CD14-positive monocyte (primary cell): ENCODE measurements around the gene CFAP61. TPM values are rescaled to one million over a fixed set of nuclear protein-coding genes. Genes with fewer than 3 reads are reported as not detected.

Experiments used
- DNase-seq, 3 donors: peaks; one replicate each; pipeline ENCODE4 v3.0.0-alpha.2; 2011 to 2022
- H2AFZ ChIP-seq: 2 replicates; pipeline ENCODE4 v1.6.0; 2012; ENCODE audit warnings: mild to moderate bottlenecking, low read depth, low read length, inconsistent platforms; ENCODE audit not compliant: insufficient read depth, poor library complexity, severe bottlenecking
- H3K27ac ChIP-seq, 2 donors: 1 replicate in 1 of 2; 2 replicates in 1 of 2; pipeline ENCODE4 v1.5.1; 2012 to 2013; ENCODE audit warnings: low read length in 2 of 2, control low read depth in 1 of 2, inconsistent platforms in 1 of 2, low read depth in 1 of 2, mild to moderate bottlenecking in 1 of 2
- H3K27me3 ChIP-seq, 2 donors: one replicate each; pipeline versions ENCODE4 v1.6.0 to v1.6.1; 2011 to 2013; ENCODE audit warnings: low read length in 2 of 2; ENCODE audit not compliant: control insufficient read depth in 2 of 2, insufficient read depth in 2 of 2
- H3K36me3 ChIP-seq, 2 donors: replicated peaks in 1 of 2; 1 replicate in 1 of 2; 2 replicates in 1 of 2; pipeline versions ENCODE4 v1.5.1 to v1.6.1; 2012 to 2013; ENCODE audit warnings: low read length in 2 of 2, control low read depth in 1 of 2, inconsistent platforms in 1 of 2, mild to moderate bottlenecking in 1 of 2; ENCODE audit not compliant: insufficient read depth in 2 of 2, control insufficient read depth in 1 of 2
- H3K4me1 ChIP-seq, 2 donors: 1 replicate in 1 of 2; 2 replicates in 1 of 2; pipeline versions ENCODE4 v1.5.1 to v1.6.1; 2012 to 2013; ENCODE audit warnings: low read length in 2 of 2, control low read depth in 1 of 2, inconsistent platforms in 1 of 2, mild to moderate bottlenecking in 1 of 2, moderate library complexity in 1 of 2; ENCODE audit not compliant: insufficient read depth in 2 of 2, control insufficient read depth in 1 of 2
- H3K4me2 ChIP-seq: replicated peaks from 2 replicates; pipeline ENCODE3; 2012; ENCODE audit warnings: low read length, moderate library complexity, mild to moderate bottlenecking; ENCODE audit not compliant: poor library complexity, severe bottlenecking; ENCODE audit errors: extremely low read depth
- H3K4me3 ChIP-seq, 3 experiments: fragments of 200-600 bp in 1 of 3; sonication (generic) in 1 of 3; replicated peaks in 1 of 3; 1 replicate in 2 of 3; 2 replicates in 1 of 3; pipeline ENCODE4 v1.5.1; 2011 to 2013; ENCODE audit warnings: low read length in 3 of 3, mild to moderate bottlenecking in 3 of 3, control low read depth in 2 of 3, low read depth in 2 of 3, inconsistent platforms in 1 of 3, moderate library complexity in 1 of 3
- H3K79me2 ChIP-seq: 2 replicates; pipeline ENCODE4 v1.6.0; 2012; ENCODE audit warnings: mild to moderate bottlenecking, control low read depth, inconsistent platforms, low read length, moderate library complexity; ENCODE audit not compliant: insufficient read depth
- H3K9ac ChIP-seq: 2 replicates; pipeline ENCODE4 v1.6.0; 2017; ENCODE audit warnings: low read length, mild to moderate bottlenecking; ENCODE audit not compliant: insufficient read depth, poor library complexity, severe bottlenecking
- H3K9me3 ChIP-seq, 2 donors: replicated peaks in 1 of 2; 1 replicate in 1 of 2; 2 replicates in 1 of 2; pipeline versions ENCODE4 v1.5.1 to v1.6.1; 2012 to 2013; ENCODE audit warnings: low read length in 2 of 2, control low read depth in 1 of 2; ENCODE audit not compliant: control insufficient read depth in 1 of 2, insufficient read depth in 1 of 2
- H4K20me1 ChIP-seq: 2 replicates; pipeline ENCODE4 v1.6.0; 2012; ENCODE audit warnings: mild to moderate bottlenecking, low read length, control low read depth, moderate library complexity; ENCODE audit not compliant: insufficient read depth
- H3K27ac Mint-ChIP-seq, 7 donors: one replicate each; pipeline ENCODE4 v1.8.0; 2020; ENCODE audit warnings: mild to moderate bottlenecking in 7 of 7, mixed read lengths in 7 of 7, moderate library complexity in 6 of 7, inconsistent platforms in 2 of 7
- H3K27me3 Mint-ChIP-seq, 3 donors: one replicate each; pipeline ENCODE4 v1.8.0; 2021 to 2022; ENCODE audit warnings: low read depth in 3 of 3, mild to moderate bottlenecking in 3 of 3, mixed read lengths in 3 of 3, moderate library complexity in 3 of 3, inconsistent platforms in 1 of 3
- H3K36me3 Mint-ChIP-seq, 2 donors: one replicate each; pipeline ENCODE4 v1.8.0; 2020; ENCODE audit warnings: mixed read lengths in 2 of 2, inconsistent platforms in 1 of 2, mild to moderate bottlenecking in 1 of 2
- H3K4me1 Mint-ChIP-seq: one replicate; pipeline ENCODE4 v1.8.0; 2020; ENCODE audit warnings: mild to moderate bottlenecking, mixed read lengths
- H3K4me3 Mint-ChIP-seq, 2 donors: one replicate each; pipeline ENCODE4 v1.8.0; 2020; ENCODE audit warnings: mild to moderate bottlenecking in 2 of 2, mixed read lengths in 2 of 2, moderate library complexity in 1 of 2
- H3K9me3 Mint-ChIP-seq, 7 donors: one replicate each; pipeline ENCODE4 v1.8.0; 2020 to 2022; ENCODE audit warnings: mixed read lengths in 7 of 7, mild to moderate bottlenecking in 6 of 7, moderate library complexity in 6 of 7, inconsistent platforms in 2 of 7
- CTCF ChIP-seq: fragments of 200-600 bp; IDR thresholded peaks from one replicate; pipeline ENCODE4 v1.8.0; 2022; ENCODE audit warnings: antibody characterized with exemption, mild to moderate bottlenecking
- WGBS: methylation state at CpG from one replicate; pipeline ENCODE4 v1.1.5; 2013; ENCODE audit warnings: missing lambda C conversion rate; ENCODE audit not compliant: insufficient coverage; 5-methylcytosine and 5-hydroxymethylcytosine counted together
- intact Hi-C, 2 donors: fragments of 100-400 bp; cut with micrococcal nuclease; formaldehyde crosslinking; loops; one replicate each; pipeline versions ENCODE4 v1.15.0 to v1.15.1; 2023
- polyA plus RNA-seq, 3 donors: library from polyadenylated mRNA; depleted of rRNA in 1 of 3; unstranded in 2 of 3; stranded (reverse) in 1 of 3; fragments of 300-500 nt in 2 of 3; fragments of >200 nt in 1 of 3; fragmentation: Illumina TruSeq in 2 of 3; gene quantifications; 1 replicate in 2 of 3; 2 replicates in 1 of 3; pipeline ENCODE4 v1.2.3, GENCODE V29; 2012 to 2021

Gene CFAP61
- polyA plus RNA-seq, 3 donors: not detected

GRCh38 chr20:20065361-20065760 is 13.0 kb downstream of the CFAP61 start:
- WGBS: no CpG with 5 or more reads among the region's 1 CpG
- Histone ChIP-seq H3K79me2 (no peaks in the 10 kb centered on the region), H3K9ac (no peak overlapping the region), H3K27me3 (no peaks in the 10 kb centered on the region), H3K4me2 (no peak overlapping the region), H3K27ac (no peak overlapping the region), H3K4me1 (no peaks in the 10 kb centered on the region), H2AFZ (no peak overlapping the region), H3K4me3 (no peak overlapping the region), H3K36me3 (no peaks in the 10 kb centered on the region), H3K9me3 (no peaks in the 10 kb centered on the region), H4K20me1 (no peaks in the 10 kb centered on the region)
- intact Hi-C loops: no loop called here
- TF ChIP-seq CTCF: no peak
- peaks cover 3% of the 10 kb centered on the region for H3K4me1 Mint-ChIP-seq
- H3K4me3 Mint-ChIP-seq: peak overlapping the region in 1 of 2 donors; percentile 11
- H3K27ac Mint-ChIP-seq: no peak overlapping the region
- no peaks in the 10 kb centered on the region for H3K9me3 Mint-ChIP-seq
- peaks cover 4 to 12% (median 12%) of the 10 kb centered on the region in 3 donors for H3K27me3 Mint-ChIP-seq
- DNase-seq: no peak
- no peaks in the 10 kb centered on the region for H3K36me3 Mint-ChIP-seq

- 84% methylated on average over 8 of the region's 10 CpGs for WGBS
- intact Hi-C loops: no loop called here
Observed at GRCh38 chr20:20070871-20071726, 18.8 kb downstream of the CFAP61 start.

More at GRCh38 chr20:20070871-20071726, 18.8 kb downstream of the CFAP61 start:
- Histone ChIP-seq H3K36me3 (no peaks in the 10 kb centered on the region), H3K9me3 (no peaks in the 10 kb centered on the region), H3K4me2 (no peak overlapping the region), H3K4me1 (no peaks in the 10 kb centered on the region), H3K79me2 (no peaks in the 10 kb centered on the region), H3K4me3 (no peak overlapping the region), H3K27me3 (no peaks in the 10 kb centered on the region), H2AFZ (peak overlapping the region; percentile 56), H3K27ac (no peak overlapping the region), H4K20me1 (no peaks in the 10 kb centered on the region), H3K9ac (no peak overlapping the region)
- Mint-ChIP-seq H3K4me3 (no peak overlapping the region), H3K4me1 (peaks cover 8% of the 10 kb centered on the region), H3K27ac (peak overlapping the region in 2 of 7 donors; percentile 21 to 51), H3K36me3 (no peaks in the 10 kb centered on the region), H3K27me3 (peaks cover 4 to 11% (median 7%) of the 10 kb centered on the region in 3 donors), H3K9me3 (peaks cover 0 to 2% (median 0%) of the 10 kb centered on the region in 7 donors)
- DNase-seq: no peak
- no peak for TF ChIP-seq CTCF
